Activated CD4-positive, alpha-beta memory T cell treated with anti-CD3 and anti-CD28 coated beads for 36 hours (primary cell): ENCODE measurements around the gene PLSCR5. TPM values are rescaled to one million over a fixed set of nuclear protein-coding genes. Genes with fewer than 3 reads are reported as not detected.

Experiments used
- CTCF ChIA-PET: fragments of 350-600 bp; sonication (Branson Sonifier 250); formaldehyde crosslinking; loops from one replicate; lab custom pipeline; 2021; ENCODE audit warnings: antibody characterized with exemption, inconsistent platforms; lab: Charles Lee
- POLR2A ChIA-PET: fragments of 350-600 bp; sonication (Branson Sonifier 250); formaldehyde crosslinking; loops from one replicate; lab custom pipeline; 2021; ENCODE audit warnings: antibody characterized with exemption; lab: Charles Lee
- DNase-seq: peaks from one replicate; pipeline ENCODE4 v3.0.0-alpha.2; 2020
- H3K27ac Mint-ChIP-seq: one replicate; pipeline ENCODE4 v1.8.0; 2021; ENCODE audit warnings: mixed read lengths
- H3K27me3 Mint-ChIP-seq: one replicate; pipeline ENCODE4 v1.8.0; 2021; ENCODE audit warnings: mixed read lengths
- H3K36me3 Mint-ChIP-seq: one replicate; pipeline ENCODE4 v1.8.0; 2021; ENCODE audit warnings: mixed read lengths
- H3K4me1 Mint-ChIP-seq: one replicate; pipeline ENCODE4 v1.8.0; 2021; ENCODE audit warnings: low read depth, mixed read lengths
- H3K4me3 Mint-ChIP-seq: one replicate; pipeline ENCODE4 v1.8.0; 2021; ENCODE audit warnings: mild to moderate bottlenecking, mixed read lengths
- H3K9me3 Mint-ChIP-seq: one replicate; pipeline ENCODE4 v1.8.0; 2021; ENCODE audit warnings: mixed read lengths
- intact Hi-C: fragments of 100-400 bp; cut with micrococcal nuclease; formaldehyde crosslinking; loops from one replicate; pipeline ENCODE4 v1.15.1; 2023
- total RNA-seq, 2 experiments: library from RNA; stranded (reverse); gene quantifications; one replicate each; pipeline ENCODE4 v1.2.3, GENCODE V29; 2021

The PLSCR5 gene
- total RNA-seq, 2 experiments from 2014 or later, result not detected

DNA sequence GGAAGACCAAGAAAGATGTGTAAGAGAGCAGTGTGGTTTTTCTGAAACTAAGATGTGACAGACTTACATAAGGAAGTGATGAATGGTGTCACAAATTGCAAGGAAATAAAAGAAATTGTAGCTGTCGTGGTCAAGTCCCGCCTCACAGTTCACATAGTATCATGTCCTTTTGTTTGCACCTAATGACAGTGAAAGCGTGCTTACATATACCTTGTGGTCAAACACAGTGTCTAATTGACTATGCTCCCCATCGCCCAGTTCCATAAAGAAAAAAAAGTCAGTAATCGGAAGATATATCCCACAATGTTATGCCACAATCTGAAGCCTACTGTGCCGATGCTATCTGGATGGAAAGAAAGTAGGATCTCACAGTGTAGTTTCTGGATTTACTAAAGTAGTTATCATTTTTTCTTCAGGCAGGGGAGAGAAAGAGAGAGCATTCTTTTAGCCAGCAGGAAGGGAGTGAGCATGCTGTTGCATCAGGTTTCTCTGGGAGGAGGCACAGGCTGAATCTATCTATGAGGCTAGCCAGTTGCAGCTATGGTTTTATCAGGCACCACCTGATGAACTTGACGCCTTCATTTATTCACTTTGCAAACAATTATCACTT lies 50.9 kb downstream of the PLSCR5 start:
- POLR2A ChIA-PET, result no interaction called here
- Mint-ChIP-seq H3K4me1 (peaks cover 18% of the 10 kb centered on the region), H3K27me3 (peaks cover 2% of the 10 kb centered on the region), H3K9me3 (no peaks in the 10 kb centered on the region), H3K36me3 (no peaks in the 10 kb centered on the region), H3K4me3 (no peak overlapping the region), H3K27ac (no peak overlapping the region)
- intact Hi-C loops, result no loop called here
- CTCF ChIA-PET, result no interaction called here
- no peak for DNase-seq

DNA sequence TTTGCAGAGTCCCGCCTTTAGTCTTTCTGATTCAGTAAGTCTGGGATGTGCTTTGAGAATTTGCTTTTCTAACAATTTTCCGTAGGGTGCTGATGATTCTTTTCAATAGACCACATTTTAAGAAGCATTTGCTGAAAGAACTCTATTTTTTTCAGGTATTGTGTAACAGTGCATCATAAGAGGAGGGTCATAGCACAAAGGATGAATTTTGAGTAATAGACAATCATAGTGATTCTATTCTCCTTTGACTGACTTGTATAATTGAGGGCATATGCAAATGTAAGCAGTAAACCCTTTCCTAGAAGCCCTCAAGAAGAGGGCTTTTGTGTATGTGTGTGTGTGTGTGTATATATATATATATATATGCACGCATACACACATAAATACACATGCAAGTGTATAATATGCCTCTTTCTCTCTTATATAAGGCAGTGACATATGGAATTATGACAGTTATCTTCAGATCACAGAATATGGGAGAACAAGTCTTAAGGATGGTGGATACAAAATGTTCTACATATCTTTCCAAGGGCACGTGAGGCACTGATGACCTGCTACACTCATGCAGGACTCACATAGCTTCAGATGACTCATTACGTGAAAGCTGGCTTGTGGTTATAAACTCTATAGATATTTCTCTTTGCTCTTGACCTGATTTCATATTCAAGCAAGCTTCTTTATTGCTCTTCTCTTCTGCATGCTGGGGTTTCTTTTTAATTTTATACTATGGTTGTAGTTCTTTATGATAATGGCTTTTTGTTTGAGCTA lies 54.2 kb downstream of the PLSCR5 start:
- CTCF ChIA-PET, result no interaction called here
- POLR2A ChIA-PET, result no interaction called here
- Mint-ChIP-seq H3K27me3 (peaks cover 2% of the 10 kb centered on the region), H3K4me1 (peaks cover 38% of the 10 kb centered on the region), H3K9me3 (no peaks in the 10 kb centered on the region), H3K27ac (no peak overlapping the region), H3K36me3 (no peaks in the 10 kb centered on the region), H3K4me3 (no peak overlapping the region)
- intact Hi-C loops, result loop anchor here (1.0 kb wide), 1 partner anchor 9 kb away; no protein-coding TSS in a partner anchor
- DNase-seq, result peak; percentile 18

DNA sequence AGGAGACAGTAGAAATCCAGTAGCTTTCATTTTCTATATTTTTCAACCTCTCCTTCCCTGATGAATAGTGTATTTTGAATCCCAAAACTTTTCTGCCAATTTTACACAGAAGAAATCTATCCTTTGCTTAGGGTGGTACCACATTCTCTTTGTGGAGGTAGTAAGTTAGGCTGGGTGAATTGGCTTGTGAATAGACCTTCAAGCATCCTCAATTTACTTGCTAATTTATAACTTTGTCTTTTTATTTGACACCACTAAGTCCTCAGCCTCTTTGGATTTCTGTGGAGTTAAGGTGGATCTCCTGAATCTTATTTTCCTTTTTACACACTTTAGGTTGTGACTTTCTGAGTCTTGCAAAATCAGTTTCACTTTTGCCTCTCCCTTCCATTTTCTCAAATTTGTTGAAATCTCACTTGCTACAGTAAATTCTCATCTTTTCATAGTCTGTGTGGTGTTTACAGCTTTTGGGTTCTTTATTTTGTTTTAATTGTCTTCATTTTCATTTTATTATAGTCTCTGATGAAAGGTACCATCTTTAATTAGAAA lies 55.0 kb downstream of the PLSCR5 start:
- H3K9me3 Mint-ChIP-seq, result no peaks in the 10 kb centered on the region
- peaks cover 41% of the 10 kb centered on the region for H3K4me1 Mint-ChIP-seq
- no peak overlapping the region for H3K4me3 Mint-ChIP-seq
- H3K27me3 Mint-ChIP-seq, result no peaks in the 10 kb centered on the region
- H3K27ac Mint-ChIP-seq, result no peak overlapping the region
- H3K36me3 Mint-ChIP-seq, result no peaks in the 10 kb centered on the region
- ChIA-PET CTCF (no interaction called here), POLR2A (no interaction called here)
- no peak for DNase-seq
- intact Hi-C loops, result no loop called here

DNA sequence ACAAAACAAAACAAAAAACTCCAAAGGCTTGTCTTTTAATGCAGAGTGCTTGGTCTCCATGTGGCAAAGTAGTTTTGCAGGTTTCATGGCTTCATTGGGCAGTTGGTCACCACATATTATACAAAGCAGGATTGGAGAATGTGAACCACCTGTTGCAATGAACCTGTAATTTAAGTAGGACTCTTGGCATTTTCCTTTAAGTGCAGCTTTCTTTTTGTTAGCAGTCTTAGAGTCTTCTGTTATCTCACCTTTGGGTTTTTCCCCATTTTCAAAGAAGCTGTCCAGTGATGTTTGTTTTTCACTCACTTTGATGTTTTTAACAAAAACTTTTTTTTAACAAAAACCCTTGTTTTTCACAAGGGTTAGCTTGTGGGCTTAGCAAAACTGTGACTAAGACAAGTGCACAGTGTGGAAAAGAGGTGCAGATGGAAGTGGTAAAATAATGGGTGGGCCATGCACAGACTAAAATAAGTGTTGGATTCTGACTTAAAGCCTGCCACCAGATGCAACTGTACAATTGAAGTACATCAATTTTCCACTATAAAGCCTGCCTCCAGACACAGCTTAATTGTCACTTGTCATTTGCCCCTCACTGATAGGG lies 57.8 kb downstream of the PLSCR5 start:
- CTCF ChIA-PET, result no interaction called here
- Mint-ChIP-seq H3K36me3 (peaks cover under 1% of the 10 kb centered on the region), H3K27ac (no peak overlapping the region)

DNA sequence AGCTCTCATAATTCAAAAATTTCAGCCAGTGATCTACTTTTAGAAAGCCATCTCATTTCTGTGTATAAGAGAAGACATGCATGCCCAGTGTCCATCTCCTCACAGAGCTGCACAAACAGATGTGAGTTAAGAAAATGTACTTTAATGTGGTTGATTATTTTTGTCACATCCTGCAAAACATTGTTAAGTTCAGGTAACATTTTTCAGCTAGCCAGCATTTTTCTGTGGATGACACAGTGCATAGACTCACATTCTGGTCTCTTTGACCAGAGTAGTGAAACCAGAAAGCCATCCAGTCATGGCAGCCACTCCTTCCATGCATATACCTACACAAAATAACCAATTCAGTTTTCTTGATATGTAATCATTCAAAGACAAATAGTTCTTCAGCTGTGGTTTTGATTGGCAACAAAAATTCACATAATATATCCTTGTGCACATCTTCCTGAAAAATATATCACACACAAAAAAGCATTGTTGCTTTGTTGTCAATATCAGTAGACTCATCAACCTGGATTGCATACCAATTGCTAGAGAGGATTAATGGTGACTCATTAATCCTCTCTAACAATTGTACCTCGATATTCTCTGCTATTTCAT lies 58.7 kb downstream of the PLSCR5 start:
- H3K4me3 Mint-ChIP-seq, result no peak overlapping the region
- intact Hi-C loops, result no loop called here
- DNase-seq, result no peak
- H3K4me1 Mint-ChIP-seq, result peaks cover 58% of the 10 kb centered on the region
- POLR2A ChIA-PET, result interaction anchor here (0.7 kb wide), 1 partner anchor 158 kb away, joined by 4 read pairs; no protein-coding TSS in a partner anchor
- peak overlapping the region; percentile 38 for H3K27ac Mint-ChIP-seq
- H3K9me3 Mint-ChIP-seq, result no peaks in the 10 kb centered on the region
- H3K36me3 Mint-ChIP-seq, result peaks cover 6% of the 10 kb centered on the region
- CTCF ChIA-PET, result no interaction called here
- H3K27me3 Mint-ChIP-seq, result no peaks in the 10 kb centered on the region

More for the DNA sequence above, 57.8 kb downstream of the PLSCR5 start:
- H3K4me3 Mint-ChIP-seq, result no peak overlapping the region
- DNase-seq, result no peak
- H3K27me3 Mint-ChIP-seq, result no peaks in the 10 kb centered on the region
- intact Hi-C loops, result no loop called here
- peaks cover 50% of the 10 kb centered on the region for H3K4me1 Mint-ChIP-seq
- POLR2A ChIA-PET, result interaction anchor here (0.7 kb wide), 1 partner anchor 159 kb away, joined by 4 read pairs; no protein-coding TSS in a partner anchor
- no peaks in the 10 kb centered on the region for H3K9me3 Mint-ChIP-seq

DNA sequence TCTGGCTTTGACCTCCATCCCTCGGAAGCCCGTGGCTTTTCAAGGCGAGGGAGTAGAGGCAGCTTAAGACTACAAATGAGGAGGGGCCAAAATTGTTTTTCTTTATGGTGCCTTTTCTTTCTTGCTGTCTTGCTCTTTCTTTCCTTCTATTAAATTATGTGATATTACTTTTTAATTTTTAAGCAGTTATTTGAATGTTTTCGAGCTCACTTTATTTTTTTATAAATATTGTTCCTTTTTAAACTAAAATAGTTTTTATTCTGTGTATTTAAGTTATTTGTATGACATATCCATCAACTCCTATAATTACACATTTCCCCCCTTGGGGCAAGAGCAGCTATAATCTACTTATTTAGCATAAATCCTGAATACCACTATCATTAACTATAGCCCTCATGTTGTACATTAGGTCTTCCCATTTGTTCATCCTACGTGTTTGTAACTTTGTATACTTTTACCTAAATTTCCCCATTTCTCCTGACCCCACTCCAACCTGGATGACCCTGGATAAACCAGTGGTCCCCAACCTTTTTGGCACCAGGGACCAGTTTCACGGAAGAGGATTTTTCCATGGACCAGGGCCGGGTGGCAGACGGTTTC lies 60.1 kb downstream of the PLSCR5 start:
- intact Hi-C loops, result loop anchor here (1.0 to 5.0 kb wide), 3 partner anchors 76 to 383 kb away; partner anchors contain the start of genes PLOD2 and PLSCR2
- ChIA-PET CTCF (interaction anchor here (0.6 to 1.2 kb wide), 2 partner anchors 32 to 96 kb away, joined by 3 read pairs; no protein-coding TSS in a partner anchor), POLR2A (interaction anchor here (0.6 kb wide), 1 partner anchor 16 kb away, joined by 5 read pairs; no protein-coding TSS in a partner anchor)
- peak overlapping the region; percentile 86 for H3K4me3 Mint-ChIP-seq
- peak overlapping the region; percentile 88 for H3K27ac Mint-ChIP-seq
- H3K4me1 Mint-ChIP-seq, result peaks cover 60% of the 10 kb centered on the region
- no peak for DNase-seq
- H3K36me3 Mint-ChIP-seq, result peaks cover 6% of the 10 kb centered on the region
- no peaks in the 10 kb centered on the region for H3K9me3 Mint-ChIP-seq
- no peaks in the 10 kb centered on the region for H3K27me3 Mint-ChIP-seq

DNA sequence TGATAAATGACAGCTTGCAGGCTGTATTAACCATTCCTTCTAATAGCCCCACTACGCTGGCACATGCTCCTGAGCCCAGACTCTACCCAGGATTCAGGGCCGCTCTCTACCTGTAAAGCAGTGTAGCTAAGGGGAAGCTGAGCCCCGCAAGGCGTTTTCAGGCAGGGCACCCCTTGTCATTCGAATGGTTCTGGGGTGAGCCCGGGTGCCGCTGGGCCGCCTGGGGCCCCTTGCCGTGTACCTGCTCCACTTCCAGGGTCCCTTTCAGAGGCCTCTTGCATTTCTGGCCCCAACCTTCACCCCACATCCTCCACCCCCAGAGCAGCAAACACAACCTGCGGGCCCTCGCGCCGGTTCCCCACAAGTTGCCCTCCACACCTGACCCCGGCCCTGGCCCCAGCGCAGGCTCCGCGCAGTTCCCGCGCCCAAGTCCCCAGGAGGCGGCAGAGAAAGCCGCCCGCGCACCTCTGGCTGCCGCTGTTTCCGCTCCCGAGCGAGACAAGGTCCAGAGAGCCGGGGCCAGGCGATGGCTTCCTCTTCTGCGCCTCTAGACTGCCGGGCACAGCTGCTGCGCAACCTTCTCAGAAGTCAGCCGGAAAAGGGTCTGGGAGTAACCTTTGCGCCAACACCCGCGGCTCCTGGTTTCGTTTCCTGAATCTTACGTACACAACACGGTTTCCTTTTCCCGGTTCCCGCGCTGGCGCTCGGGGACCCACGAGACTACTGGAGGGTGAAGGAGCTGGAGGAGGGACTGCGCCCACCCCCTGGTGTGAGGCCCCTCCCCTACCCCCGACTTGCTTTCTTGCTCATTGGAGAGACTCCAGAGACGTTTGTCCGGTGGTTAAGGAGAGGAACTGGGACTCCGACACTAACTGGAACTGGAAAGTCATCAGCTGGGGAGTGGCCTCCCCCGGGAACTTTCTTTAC lies 60.9 kb downstream of the PLSCR5 start, which contains the start of gene PLSCR1:
Gene PLSCR1, minus strand, starts transcription at position 606 of the 927 bp plus-strand sequence. CDS start 8,055 bp downstream, outside the sequence.
- POLR2A ChIA-PET, result interaction anchor here (0.6 kb wide), 1 partner anchor 15 kb away, joined by 5 read pairs; no protein-coding TSS in a partner anchor

DNA sequence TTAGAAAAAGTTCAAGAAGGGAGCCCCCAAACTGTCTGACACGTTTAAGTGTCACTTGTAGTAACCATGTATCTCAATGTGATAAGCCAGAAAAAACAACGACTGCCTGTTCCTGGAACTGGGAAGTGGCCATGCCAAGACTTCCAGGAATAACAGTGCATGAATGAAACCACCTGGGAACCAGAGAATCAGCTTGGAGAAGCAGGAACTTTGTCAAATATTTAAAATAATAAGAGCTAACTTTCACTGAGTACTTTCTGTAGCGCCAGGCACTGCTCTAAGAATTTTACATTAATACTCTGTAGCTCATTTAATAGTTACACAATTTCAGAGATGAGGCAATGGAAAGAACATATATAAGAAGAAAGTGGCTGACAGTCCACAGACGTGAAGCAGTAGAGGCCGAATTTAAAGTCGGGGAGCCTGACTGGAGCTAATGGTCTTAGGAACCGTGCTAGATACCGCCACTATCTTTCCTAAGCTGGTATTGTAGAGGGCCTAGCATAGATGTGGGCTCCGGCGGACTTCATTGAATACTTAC lies 61.6 kb downstream of the PLSCR5 start:
- peak overlapping the region; percentile 86 for H3K4me3 Mint-ChIP-seq
- H3K9me3 Mint-ChIP-seq, result no peaks in the 10 kb centered on the region
- DNase-seq, result no peak
- CTCF ChIA-PET, result interaction anchor here (1.0 kb wide), 1 partner anchor 25 kb away, joined by 3 read pairs; no protein-coding TSS in a partner anchor
- POLR2A ChIA-PET, result no interaction called here
- H3K4me1 Mint-ChIP-seq, result peaks cover 59% of the 10 kb centered on the region
- H3K27me3 Mint-ChIP-seq, result no peaks in the 10 kb centered on the region
- intact Hi-C loops, result loop anchor here (1.0 to 5.0 kb wide), 4 partner anchors 41 to 381 kb away; partner anchors contain the start of genes PLOD2 and PLSCR2
- peaks cover 9% of the 10 kb centered on the region for H3K36me3 Mint-ChIP-seq
- peak overlapping the region; percentile 88 for H3K27ac Mint-ChIP-seq

More for the DNA sequence above, 60.9 kb downstream of the PLSCR5 start, which contains the start of gene PLSCR1:
- Mint-ChIP-seq H3K4me1 (peaks cover 59% of the 10 kb centered on the region), H3K9me3 (no peaks in the 10 kb centered on the region), H3K27me3 (no peaks in the 10 kb centered on the region), H3K27ac (peak within 1 kb of the TSS; percentile 88), H3K4me3 (peak within 1 kb of the TSS; percentile 86), H3K36me3 (peaks cover 7% of the 10 kb centered on the region)
- intact Hi-C loops, result loop anchor here (1.0 to 5.0 kb wide), 3 partner anchors 75 to 382 kb away; partner anchors contain the start of genes PLOD2 and PLSCR2
- CTCF ChIA-PET, result interaction anchor here (0.6 to 1.2 kb wide), 3 partner anchors 26 to 97 kb away, joined by 3 read pairs; no protein-coding TSS in a partner anchor
- peak; percentile 89 for DNase-seq

DNA sequence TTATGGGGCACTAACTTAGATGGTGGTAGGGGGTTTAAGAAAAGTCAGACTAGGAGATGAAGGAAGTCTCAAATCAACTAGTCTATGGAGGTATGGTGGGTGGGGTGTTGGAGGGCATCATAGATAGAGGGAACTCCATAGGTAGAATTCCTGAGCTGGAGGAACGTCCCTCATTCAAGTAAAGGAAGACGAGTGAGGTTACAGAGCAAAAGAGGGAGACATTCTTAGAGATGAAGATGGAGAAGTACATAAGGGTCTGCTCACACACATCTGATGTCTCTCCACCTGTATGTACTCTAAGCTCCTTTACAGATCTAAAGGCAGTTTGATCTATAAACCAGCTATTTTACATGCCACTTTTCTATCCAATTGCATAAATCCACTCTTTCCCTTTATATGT lies 62.2 kb downstream of the PLSCR5 start:
- peaks cover 59% of the 10 kb centered on the region for H3K4me1 Mint-ChIP-seq
- DNase-seq, result no peak
- intact Hi-C loops, result loop anchor here (1.0 to 5.0 kb wide), 3 partner anchors 8 to 381 kb away; partner anchors contain the start of gene PLOD2
- peak overlapping the region; percentile 88 for H3K27ac Mint-ChIP-seq
- H3K4me3 Mint-ChIP-seq, result peak overlapping the region; percentile 86
- H3K9me3 Mint-ChIP-seq, result no peaks in the 10 kb centered on the region
- peaks cover 9% of the 10 kb centered on the region for H3K36me3 Mint-ChIP-seq
- ChIA-PET CTCF (interaction anchor here (1.0 kb wide), 1 partner anchor 25 kb away, joined by 3 read pairs; no protein-coding TSS in a partner anchor), POLR2A (interaction anchor here (1.2 kb wide), 1 partner anchor 14 kb away, joined by 3 read pairs; no protein-coding TSS in a partner anchor)
- no peaks in the 10 kb centered on the region for H3K27me3 Mint-ChIP-seq
